ENCODE measurements around the gene CR1L.

Gene CR1L

GRCh38 chr1:207646944-207647579 lies 2.1 kb downstream of the CR1L start:
- WGBS, result 81% methylated on average over 4 of the region's 4 CpGs
- Histone ChIP-seq H3K4me3 (ENCODE audit: low read length) (no peak overlapping the region), H3K9me3 (ENCODE audit: insufficient read depth, low read depth, low read length) (no peaks in the 10 kb centered on the region), H3K27ac (ENCODE audit: low read depth, low read length) (no peak overlapping the region), H3K36me3 (ENCODE audit: insufficient read depth, low read length) (no peaks in the 10 kb centered on the region), H3K27me3 (ENCODE audit: insufficient read depth, low read length) (peaks cover 18% of the 10 kb centered on the region), H3K9ac (ENCODE audit: low read depth, low read length) (no peak overlapping the region), H3K4me1 (ENCODE audit: insufficient read depth, low read length) (peaks cover 33% of the 10 kb centered on the region)

GRCh38 chr1:207647671-207648333 lies 2.9 kb downstream of the CR1L start:
- no peak overlapping the region for H3K9ac ChIP-seq (ENCODE audit: low read depth, low read length)
- 92% methylated on average over 3 of the region's 4 CpGs for WGBS
- H3K27me3 ChIP-seq (ENCODE audit: insufficient read depth, low read length), result peaks cover 18% of the 10 kb centered on the region
- H3K27ac ChIP-seq (ENCODE audit: low read depth, low read length), result no peak overlapping the region
- H3K4me3 ChIP-seq (ENCODE audit: low read length), result no peak overlapping the region
- peaks cover 33% of the 10 kb centered on the region for H3K4me1 ChIP-seq (ENCODE audit: insufficient read depth, low read length)
- H3K9me3 ChIP-seq (ENCODE audit: insufficient read depth, low read depth, low read length), result no peaks in the 10 kb centered on the region
- H3K36me3 ChIP-seq (ENCODE audit: insufficient read depth, low read length), result no peaks in the 10 kb centered on the region

GRCh38 chr1:207648334-207649209 lies 3.6 kb downstream of the CR1L start:
- WGBS, result 90% methylated on average over 4 of the region's 5 CpGs
- no peaks in the 10 kb centered on the region for H3K36me3 ChIP-seq (ENCODE audit: insufficient read depth, low read length)
- no peak overlapping the region for H3K27ac ChIP-seq (ENCODE audit: low read depth, low read length)
- peaks cover 33% of the 10 kb centered on the region for H3K4me1 ChIP-seq (ENCODE audit: insufficient read depth, low read length)
- peaks cover 18% of the 10 kb centered on the region for H3K27me3 ChIP-seq (ENCODE audit: insufficient read depth, low read length)
- H3K9me3 ChIP-seq (ENCODE audit: insufficient read depth, low read depth, low read length), result no peaks in the 10 kb centered on the region
- H3K4me3 ChIP-seq (ENCODE audit: low read length), result no peak overlapping the region
- no peak overlapping the region for H3K9ac ChIP-seq (ENCODE audit: low read depth, low read length)

GRCh38 chr1:207649210-207649753 lies 4.3 kb downstream of the CR1L start:
- no peaks in the 10 kb centered on the region for H3K9me3 ChIP-seq (ENCODE audit: insufficient read depth, low read depth, low read length)
- H3K4me3 ChIP-seq (ENCODE audit: low read length), result no peak overlapping the region
- WGBS, result 65% methylated on average over 5 of the region's 5 CpGs
- H3K27ac ChIP-seq (ENCODE audit: low read depth, low read length), result no peak overlapping the region
- H3K36me3 ChIP-seq (ENCODE audit: insufficient read depth, low read length), result no peaks in the 10 kb centered on the region
- H3K4me1 ChIP-seq (ENCODE audit: insufficient read depth, low read length), result peaks cover 33% of the 10 kb centered on the region
- peaks cover 18% of the 10 kb centered on the region for H3K27me3 ChIP-seq (ENCODE audit: insufficient read depth, low read length)
- H3K9ac ChIP-seq (ENCODE audit: low read depth, low read length), result no peak overlapping the region

- Histone ChIP-seq H3K4me3 (ENCODE audit: low read length) (no peak overlapping the region), H3K27ac (ENCODE audit: low read depth, low read length) (no peak overlapping the region), H3K9ac (ENCODE audit: low read depth, low read length) (no peak overlapping the region), H3K9me3 (ENCODE audit: insufficient read depth, low read depth, low read length) (no peaks in the 10 kb centered on the region), H3K36me3 (ENCODE audit: insufficient read depth, low read length) (no peaks in the 10 kb centered on the region), H3K27me3 (ENCODE audit: insufficient read depth, low read length) (peaks cover 17% of the 10 kb centered on the region), H3K4me1 (ENCODE audit: insufficient read depth, low read length) (peaks cover 38% of the 10 kb centered on the region)
- 88% methylated on average over 4 of the region's 4 CpGs for WGBS
Observed at GRCh38 chr1:207649865-207650580, 5.1 kb downstream of the CR1L start.

- peaks cover 2% of the 10 kb centered on the region; the same call in 1 of the 2 replicates for H3K9me3 ChIP-seq (ENCODE audit: insufficient read depth, low read depth, low read length)
- H3K9ac ChIP-seq (ENCODE audit: low read depth, low read length), result no peak overlapping the region
- H3K36me3 ChIP-seq (ENCODE audit: insufficient read depth, low read length), result no peaks in the 10 kb centered on the region
- H3K4me3 ChIP-seq (ENCODE audit: low read length), result no peak overlapping the region
- WGBS, result no CpG with 5 or more reads among the region's 1 CpG
- H3K27me3 ChIP-seq (ENCODE audit: insufficient read depth, low read length), result 0 out of 2 replicates have a peak, but pooled peaks cover 4% of the 10 kb centered on the region
- H3K27ac ChIP-seq (ENCODE audit: low read depth, low read length), result no peak overlapping the region
- H3K4me1 ChIP-seq (ENCODE audit: insufficient read depth, low read length), result peaks cover 38% of the 10 kb centered on the region
Observed at GRCh38 chr1:207651583-207651982, 6.7 kb downstream of the CR1L start.

- Histone ChIP-seq H3K9ac (ENCODE audit: low read depth, low read length) (no peak overlapping the region), H3K27me3 (ENCODE audit: insufficient read depth, low read length) (no peaks in the 10 kb centered on the region), H3K36me3 (ENCODE audit: insufficient read depth, low read length) (no peaks in the 10 kb centered on the region), H3K9me3 (ENCODE audit: insufficient read depth, low read depth, low read length) (peaks cover 2% of the 10 kb centered on the region; the same call in 1 of the 2 replicates), H3K4me3 (ENCODE audit: low read length) (no peak overlapping the region), H3K4me1 (ENCODE audit: insufficient read depth, low read length) (peaks cover 14% of the 10 kb centered on the region; the same call in 1 of the 2 replicates), H3K27ac (ENCODE audit: low read depth, low read length) (no peak overlapping the region)
- whole genome bisulfite sequencing, result no CpG with 5 or more reads among the region's 2 CpGs
Observed at GRCh38 chr1:207654320-207654719, 9.4 kb downstream of the CR1L start.

- H3K27me3 ChIP-seq (ENCODE audit: insufficient read depth, low read length), result no peaks in the 10 kb centered on the region
- H3K4me3 ChIP-seq (ENCODE audit: low read length), result no peak overlapping the region
- 0 out of 2 replicates have a peak, but pooled peaks cover 4% of the 10 kb centered on the region for H3K4me1 ChIP-seq (ENCODE audit: insufficient read depth, low read length)
- H3K27ac ChIP-seq (ENCODE audit: low read depth, low read length), result no peak overlapping the region
- no peaks in the 10 kb centered on the region for H3K36me3 ChIP-seq (ENCODE audit: insufficient read depth, low read length)
- 88% methylated on average over 7 of the region's 7 CpGs for WGBS
- peaks cover 2% of the 10 kb centered on the region; the same call in 1 of the 2 replicates for H3K9me3 ChIP-seq (ENCODE audit: insufficient read depth, low read depth, low read length)
- H3K9ac ChIP-seq (ENCODE audit: low read depth, low read length), result no peak overlapping the region
Observed at GRCh38 chr1:207658408-207658807, 13.5 kb downstream of the CR1L start.

GRCh38 chr1:207658904-207659485 lies 14.1 kb downstream of the CR1L start:
- Histone ChIP-seq H3K9ac (ENCODE audit: low read depth, low read length) (no peak overlapping the region), H3K4me3 (ENCODE audit: low read length) (no peak overlapping the region), H3K27ac (ENCODE audit: low read depth, low read length) (no peak overlapping the region), H3K36me3 (ENCODE audit: insufficient read depth, low read length) (no peaks in the 10 kb centered on the region), H3K4me1 (ENCODE audit: insufficient read depth, low read length) (0 out of 2 replicates have a peak, but pooled peaks cover 4% of the 10 kb centered on the region), H3K27me3 (ENCODE audit: insufficient read depth, low read length) (no peaks in the 10 kb centered on the region), H3K9me3 (ENCODE audit: insufficient read depth, low read depth, low read length) (peaks cover 6% of the 10 kb centered on the region)
- WGBS, result 87% methylated on average over 9 of the region's 9 CpGs

GRCh38 chr1:207659545-207660153 lies 14.7 kb downstream of the CR1L start:
- no peak overlapping the region for H3K27ac ChIP-seq (ENCODE audit: low read depth, low read length)
- H3K4me1 ChIP-seq (ENCODE audit: insufficient read depth, low read length), result 0 out of 2 replicates have a peak, but pooled peaks cover 2% of the 10 kb centered on the region
- no peaks in the 10 kb centered on the region for H3K27me3 ChIP-seq (ENCODE audit: insufficient read depth, low read length)
- peaks cover 12% of the 10 kb centered on the region for H3K9me3 ChIP-seq (ENCODE audit: insufficient read depth, low read depth, low read length)
- H3K4me3 ChIP-seq (ENCODE audit: low read length), result no peak overlapping the region
- H3K36me3 ChIP-seq (ENCODE audit: insufficient read depth, low read length), result no peaks in the 10 kb centered on the region
- WGBS, result 82% methylated on average over 10 of the region's 10 CpGs
- no peak overlapping the region for H3K9ac ChIP-seq (ENCODE audit: low read depth, low read length)
